T-helper 9 cell (primary cell): ENCODE measurements around the gene SC5D.

Source experiments
- DNase-seq: peaks from one replicate; pipeline ENCODE4 v3.0.0-alpha.2; 2020

The SC5D gene

GRCh38 chr11:121329781-121330395, 37.3 kb downstream of the SC5D start:
- no peak for DNase-seq

- no peak for DNase-seq
Measured at GRCh38 chr11:121330614-121331435, 38.3 kb downstream of the SC5D start.

GRCh38 chr11:121334973-121335710, 42.6 kb downstream of the SC5D start:
- no peak for DNase-seq

- DNase-seq, result no peak
Measured at GRCh38 chr11:121336279-121336937, 43.8 kb downstream of the SC5D start.

- no peak for DNase-seq
Measured at GRCh38 chr11:121337078-121337477, 44.5 kb downstream of the SC5D start.

- DNase-seq, result no peak
Measured at GRCh38 chr11:121337740-121338272, 45.2 kb downstream of the SC5D start.

GRCh38 chr11:121338536-121338935, 46.0 kb downstream of the SC5D start:
- DNase-seq, result no peak

GRCh38 chr11:121340032-121340580, 47.5 kb downstream of the SC5D start:
- DNase-seq, result no peak

- DNase-seq, result no peak
Measured at GRCh38 chr11:121341609-121342008, 49.0 kb downstream of the SC5D start.

- DNase-seq, result no peak
Measured at GRCh38 chr11:121344824-121345223, 52.3 kb downstream of the SC5D start.

GRCh38 chr11:121347094-121347493, 54.5 kb downstream of the SC5D start:
- DNase-seq, result no peak

GRCh38 chr11:121347813-121348212, 55.2 kb downstream of the SC5D start:
- DNase-seq, result no peak

- DNase-seq, result no peak
Measured at GRCh38 chr11:121348220-121348875, 55.8 kb downstream of the SC5D start.

- DNase-seq, result no peak
Measured at GRCh38 chr11:121349790-121350189, 57.2 kb downstream of the SC5D start.

- DNase-seq, result no peak
Measured at GRCh38 chr11:121350314-121351082, 57.9 kb downstream of the SC5D start.

GRCh38 chr11:121351083-121351630, 58.6 kb downstream of the SC5D start:
- DNase-seq, result no peak

- no peak for DNase-seq
Measured at GRCh38 chr11:121352251-121352891, 59.8 kb downstream of the SC5D start.

- DNase-seq, result no peak
Measured at GRCh38 chr11:121354192-121354591, 61.6 kb downstream of the SC5D start.

GRCh38 chr11:121356357-121356756, 63.8 kb downstream of the SC5D start:
- no peak for DNase-seq
